B cell (primary cell): ENCODE data around the gene GOLGA6L25.
"Not testable (repeated sequence)": the region's sequence is repeated elsewhere in the genome, so short reads cannot be mapped to it uniquely, and the experiment has no call there.

ENCODE experiments used
- EZH2 ChIP-seq: IDR thresholded peaks from 2 replicates; pipeline ENCODE4 v1.6.1; 2012; ENCODE audit warnings: borderline replicate concordance, low read depth, mild to moderate bottlenecking, moderate library complexity, low read length; ENCODE audit not compliant: insufficient read depth, poor library complexity, severe bottlenecking
- TF ChIP-seq, protein P1 (sequence below): fragments of 200-600 bp; IDR thresholded peaks from one replicate; pipeline ENCODE4 v1.8.0; 2022; ENCODE audit warnings: antibody characterized with exemption, mild to moderate bottlenecking

DNA sequence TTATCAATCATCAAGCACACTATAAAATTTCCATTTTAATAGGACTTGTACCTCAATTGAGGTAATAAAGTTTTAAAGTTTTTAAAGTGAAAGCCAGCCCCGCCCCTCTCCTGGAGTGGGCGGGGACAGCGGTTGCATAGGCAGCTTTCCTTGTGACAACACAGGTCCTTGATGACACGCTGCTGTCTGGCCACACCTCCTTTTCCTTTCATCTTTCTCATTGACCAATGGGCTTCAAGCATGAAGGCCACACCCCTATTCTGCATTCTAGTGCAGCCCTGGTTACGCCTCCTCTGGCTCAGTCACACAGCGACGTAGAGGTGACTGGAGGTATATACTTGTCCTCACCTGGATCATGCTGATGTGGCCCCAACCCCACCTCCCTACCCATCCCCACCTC, at the start of gene GOLGA6L25:
- TF ChIP-seq, protein P1, sequence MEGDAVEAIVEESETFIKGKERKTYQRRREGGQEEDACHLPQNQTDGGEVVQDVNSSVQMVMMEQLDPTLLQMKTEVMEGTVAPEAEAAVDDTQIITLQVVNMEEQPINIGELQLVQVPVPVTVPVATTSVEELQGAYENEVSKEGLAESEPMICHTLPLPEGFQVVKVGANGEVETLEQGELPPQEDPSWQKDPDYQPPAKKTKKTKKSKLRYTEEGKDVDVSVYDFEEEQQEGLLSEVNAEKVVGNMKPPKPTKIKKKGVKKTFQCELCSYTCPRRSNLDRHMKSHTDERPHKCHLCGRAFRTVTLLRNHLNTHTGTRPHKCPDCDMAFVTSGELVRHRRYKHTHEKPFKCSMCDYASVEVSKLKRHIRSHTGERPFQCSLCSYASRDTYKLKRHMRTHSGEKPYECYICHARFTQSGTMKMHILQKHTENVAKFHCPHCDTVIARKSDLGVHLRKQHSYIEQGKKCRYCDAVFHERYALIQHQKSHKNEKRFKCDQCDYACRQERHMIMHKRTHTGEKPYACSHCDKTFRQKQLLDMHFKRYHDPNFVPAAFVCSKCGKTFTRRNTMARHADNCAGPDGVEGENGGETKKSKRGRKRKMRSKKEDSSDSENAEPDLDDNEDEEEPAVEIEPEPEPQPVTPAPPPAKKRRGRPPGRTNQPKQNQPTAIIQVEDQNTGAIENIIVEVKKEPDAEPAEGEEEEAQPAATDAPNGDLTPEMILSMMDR = not testable (repeated sequence)
- TF ChIP-seq EZH2 = not testable (repeated sequence)
